ENCODE measurements around the gene SUCNR1.

- TF ChIP-seq CTCF (conservative IDR thresholded peaks at IDR 0.05 in 1 of 2, IDR thresholded peaks at IDR 0.05 in 1 of 2; ENCODE audit: low read depth in 1 of 2, low read length in 2 of 2) (no peak), EZH2 (IDR thresholded peaks at IDR 0.05; ENCODE audit: low read length, missing control alignments) (no peak)
These were observed 6.9 kb downstream of the SUCNR1 start for GRCh38 chr3:151880416-151880690.

Data from fibroblast of lung (primary cell).